NOMO-1 treated with DMSO at 0.1 percent for 48 hours (cell line): Measurements from ENCODE around the gene SAA2.
"Not testable (repeated sequence)": the region's sequence is repeated elsewhere in the genome, so short reads cannot be mapped to it uniquely, and the experiment has no call there.

Experiments used
- DNase-seq: peaks from one replicate; lab custom pipeline; 2025; ENCODE audit not compliant: unreplicated experiment; lab: John Stamatoyannopoulos, UW

SAA2 gene

GRCh38 chr11:18197738-18198137 is 50.7 kb downstream of the SAA2 start:
- not testable (repeated sequence) for DNase-seq

- no peak for DNase-seq
Measured at GRCh38 chr11:18196532-18196931, 51.9 kb downstream of the SAA2 start.
